Measurements from ENCODE around the gene C1orf105. TPM values are rescaled to one million over a fixed set of nuclear protein-coding genes. Genes with fewer than 3 reads are reported as not detected.

Gene C1orf105
- total and polyA plus RNA-seq, 10 of the 15 experiments (the other 5 are each of a cell fraction or from before 2014, with no cell fraction given): not detected

- TF ChIP-seq EGR1 (IDR thresholded peaks at IDR 0.05; ENCODE audit: borderline replicate concordance in 1 of 2, low read depth in 2 of 2, low read length in 2 of 2) (no peak), SRF (IDR thresholded peaks at IDR 0.05; ENCODE audit: low read depth in 2 of 2, low read length in 2 of 2) (no peak), IKZF1 (conservative IDR thresholded peaks at IDR 0.05) (0 out of 2 replicates have a peak, but pooled peaks have one; percentile 34)
Observed at GRCh38 chr1:172397221-172397620, 23.3 kb upstream of the C1orf105 start (continued).

GRCh38 chr1:172397633-172398032 is 22.9 kb upstream of the C1orf105 start:
- no peak overlapping the region for H3K4me2 ChIP-seq (ENCODE audit: control insufficient read depth, insufficient read depth)
- peaks cover 71% of the 10 kb centered on the region for H3K4me1 ChIP-seq (ENCODE audit: control insufficient read depth, insufficient read depth, low read length)
- ChIA-PET SMC1A (ENCODE audit: uncharacterized antibody, unreplicated experiment) (interaction anchor here (0.8 to 16.5 kb wide), 15 partner anchors 8 to 394 kb away, joined by 3 to 458 read pairs (median 34); no protein-coding TSS in a partner anchor), RAD21 (ENCODE audit: unreplicated experiment) (interaction anchor here (0.8 to 15.1 kb wide), 16 partner anchors 8 to 394 kb away, joined by 3 to 394 read pairs (median 18); no protein-coding TSS in a partner anchor), CTCF (interaction anchor here (1.0 to 12.4 kb wide), 14 partner anchors 8 to 395 kb away, joined by 3 to 153 read pairs (median 4); no protein-coding TSS in a partner anchor), POLR2A (interaction anchor here (0.5 to 8.1 kb wide), 10 partner anchors 9 to 217 kb away, joined by 3 to 73 read pairs (median 4); no protein-coding TSS in a partner anchor)
- no peaks in the 10 kb centered on the region for H4K20me1 ChIP-seq (ENCODE audit: control insufficient read depth, insufficient read depth)
- no peak overlapping the region for H2AFZ ChIP-seq (ENCODE audit: control insufficient read depth, low read depth, low read length)
- H3K79me2 ChIP-seq (ENCODE audit: control insufficient read depth, insufficient read depth, low read length): no peaks in the 10 kb centered on the region
- peak overlapping the region; percentile 89 for H3K27ac ChIP-seq (ENCODE audit: control insufficient read depth, insufficient read depth)
- no peak for FAIRE-seq
- intact Hi-C loops (cut with micrococcal nuclease; ENCODE audit: unreplicated experiment): loop anchor here (1.0 to 5.0 kb wide), 5 partner anchors 17 to 263 kb away; no protein-coding TSS in a partner anchor
- H3K9me3 ChIP-seq (replicated peaks; ENCODE audit: control insufficient read depth, insufficient read depth, low read length): no peaks in the 10 kb centered on the region; the same call in 2 of the 3 replicates
- in situ Hi-C loops (cut with MboI): loop anchor here (5.0 kb wide), 1 partner anchor 310 kb away; no protein-coding TSS in a partner anchor
- no TSS peak for BruUV-seq (replicated peaks)
- TF ChIP-seq MTA2 (IDR thresholded peaks at IDR 0.05; ENCODE audit: low read depth) (0 out of 2 replicates have a peak, but pooled peaks have one; percentile 6), PKNOX1 (IDR thresholded peaks at IDR 0.05) (no peak), ZNF687 (IDR thresholded peaks at IDR 0.05) (peak; percentile 60; the same call in 1 of the 2 replicates)
- TF ChIP-seq, protein P1, sequence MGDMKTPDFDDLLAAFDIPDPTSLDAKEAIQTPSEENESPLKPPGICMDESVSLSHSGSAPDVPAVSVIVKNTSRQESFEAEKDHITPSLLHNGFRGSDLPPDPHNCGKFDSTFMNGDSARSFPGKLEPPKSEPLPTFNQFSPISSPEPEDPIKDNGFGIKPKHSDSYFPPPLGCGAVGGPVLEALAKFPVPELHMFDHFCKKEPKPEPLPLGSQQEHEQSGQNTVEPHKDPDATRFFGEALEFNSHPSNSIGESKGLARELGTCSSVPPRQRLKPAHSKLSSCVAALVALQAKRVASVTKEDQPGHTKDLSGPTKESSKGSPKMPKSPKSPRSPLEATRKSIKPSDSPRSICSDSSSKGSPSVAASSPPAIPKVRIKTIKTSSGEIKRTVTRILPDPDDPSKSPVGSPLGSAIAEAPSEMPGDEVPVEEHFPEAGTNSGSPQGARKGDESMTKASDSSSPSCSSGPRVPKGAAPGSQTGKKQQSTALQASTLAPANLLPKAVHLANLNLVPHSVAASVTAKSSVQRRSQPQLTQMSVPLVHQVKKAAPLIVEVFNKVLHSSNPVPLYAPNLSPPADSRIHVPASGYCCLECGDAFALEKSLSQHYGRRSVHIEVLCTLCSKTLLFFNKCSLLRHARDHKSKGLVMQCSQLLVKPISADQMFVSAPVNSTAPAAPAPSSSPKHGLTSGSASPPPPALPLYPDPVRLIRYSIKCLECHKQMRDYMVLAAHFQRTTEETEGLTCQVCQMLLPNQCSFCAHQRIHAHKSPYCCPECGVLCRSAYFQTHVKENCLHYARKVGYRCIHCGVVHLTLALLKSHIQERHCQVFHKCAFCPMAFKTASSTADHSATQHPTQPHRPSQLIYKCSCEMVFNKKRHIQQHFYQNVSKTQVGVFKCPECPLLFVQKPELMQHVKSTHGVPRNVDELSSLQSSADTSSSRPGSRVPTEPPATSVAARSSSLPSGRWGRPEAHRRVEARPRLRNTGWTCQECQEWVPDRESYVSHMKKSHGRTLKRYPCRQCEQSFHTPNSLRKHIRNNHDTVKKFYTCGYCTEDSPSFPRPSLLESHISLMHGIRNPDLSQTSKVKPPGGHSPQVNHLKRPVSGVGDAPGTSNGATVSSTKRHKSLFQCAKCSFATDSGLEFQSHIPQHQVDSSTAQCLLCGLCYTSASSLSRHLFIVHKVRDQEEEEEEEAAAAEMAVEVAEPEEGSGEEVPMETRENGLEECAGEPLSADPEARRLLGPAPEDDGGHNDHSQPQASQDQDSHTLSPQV (IDR thresholded peaks at IDR 0.05): peak; percentile 85; the same call in 1 of the 2 replicates
- H3K27me3 ChIP-seq (replicated peaks in 1 of 2; ENCODE audit: control insufficient read depth in 2 of 2, insufficient read depth in 2 of 2, low read length in 1 of 2): no peaks in the 10 kb centered on the region
- WGBS (ENCODE audit: insufficient coverage, insufficient replicate concordance, low lambda C conversion rate, missing lambda C conversion rate): 31% methylated on average over 2 of the region's 2 CpGs
- ATAC-seq: no peak
- no peaks in the 10 kb centered on the region for H3K36me3 ChIP-seq (ENCODE audit: control insufficient read depth in 2 of 2, insufficient read depth in 2 of 2, low read length in 1 of 2)
- DNase-seq (ENCODE audit: low read depth, low spot score): no peak
- no peak overlapping the region for H3K9ac ChIP-seq (ENCODE audit: control insufficient read depth, insufficient read depth, low read length)
- H3K4me3 ChIP-seq: no peak overlapping the region

All from GM12878 (cell line).